Measurements from ENCODE around the gene PGM2L1.

The PGM2L1 gene

DNA sequence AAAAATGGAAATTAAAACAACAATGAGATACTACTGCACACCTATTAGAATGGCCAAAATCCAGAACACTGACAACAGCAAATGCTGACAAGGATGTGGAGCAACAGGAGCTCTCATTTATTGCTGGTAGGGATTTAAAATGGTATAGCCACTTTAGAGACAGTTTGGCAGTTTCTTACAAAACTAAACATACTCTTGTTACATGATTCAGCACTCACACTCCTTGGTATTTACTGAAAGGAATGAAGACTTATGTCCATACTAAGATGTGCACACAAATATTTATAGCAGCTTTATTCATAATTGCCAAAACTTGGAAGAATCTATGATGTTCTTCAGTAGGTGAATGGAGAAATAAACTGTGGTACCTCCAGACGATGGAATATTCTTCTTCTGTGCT lies 40.8 kb downstream of the PGM2L1 start:
- Histone ChIP-seq H3K4me3 (ENCODE audit: low read length, poor library complexity, severe bottlenecking) (no peak overlapping the region), H3K4me1 (ENCODE audit: insufficient read depth, low read length, poor library complexity, severe bottlenecking) (no peaks in the 10 kb centered on the region), H3K4me2 (ENCODE audit: low read depth, low read length, poor library complexity, severe bottlenecking) (no peak overlapping the region), H3K9me2 (replicated peaks; ENCODE audit: low read depth, low read length) (no peaks in the 10 kb centered on the region), H3K9ac (ENCODE audit: low read depth, low read length, poor library complexity, severe bottlenecking) (no peak overlapping the region), H2AFZ (ENCODE audit: low read length) (no peak overlapping the region), H4K20me1 (ENCODE audit: insufficient read depth, low read length, poor library complexity, severe bottlenecking) (no peaks in the 10 kb centered on the region), H3K9me3 (ENCODE audit: insufficient read depth, low read depth, low read length) (no peaks in the 10 kb centered on the region; the same call in 1 of the 2 replicates), H3K36me3 (ENCODE audit: insufficient read depth, low read length) (peaks cover 28% of the 10 kb centered on the region; the same call in 1 of the 2 replicates), H3K79me2 (ENCODE audit: insufficient read depth, low read length) (no peaks in the 10 kb centered on the region), H3K27me3 (ENCODE audit: insufficient read depth, low read length, poor library complexity, severe bottlenecking) (no peaks in the 10 kb centered on the region), H3F3A (ENCODE audit: low read depth) (no peaks in the 10 kb centered on the region)
- TF ChIP-seq, protein P1, sequence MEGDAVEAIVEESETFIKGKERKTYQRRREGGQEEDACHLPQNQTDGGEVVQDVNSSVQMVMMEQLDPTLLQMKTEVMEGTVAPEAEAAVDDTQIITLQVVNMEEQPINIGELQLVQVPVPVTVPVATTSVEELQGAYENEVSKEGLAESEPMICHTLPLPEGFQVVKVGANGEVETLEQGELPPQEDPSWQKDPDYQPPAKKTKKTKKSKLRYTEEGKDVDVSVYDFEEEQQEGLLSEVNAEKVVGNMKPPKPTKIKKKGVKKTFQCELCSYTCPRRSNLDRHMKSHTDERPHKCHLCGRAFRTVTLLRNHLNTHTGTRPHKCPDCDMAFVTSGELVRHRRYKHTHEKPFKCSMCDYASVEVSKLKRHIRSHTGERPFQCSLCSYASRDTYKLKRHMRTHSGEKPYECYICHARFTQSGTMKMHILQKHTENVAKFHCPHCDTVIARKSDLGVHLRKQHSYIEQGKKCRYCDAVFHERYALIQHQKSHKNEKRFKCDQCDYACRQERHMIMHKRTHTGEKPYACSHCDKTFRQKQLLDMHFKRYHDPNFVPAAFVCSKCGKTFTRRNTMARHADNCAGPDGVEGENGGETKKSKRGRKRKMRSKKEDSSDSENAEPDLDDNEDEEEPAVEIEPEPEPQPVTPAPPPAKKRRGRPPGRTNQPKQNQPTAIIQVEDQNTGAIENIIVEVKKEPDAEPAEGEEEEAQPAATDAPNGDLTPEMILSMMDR (conservative IDR thresholded peaks at IDR 0.05; ENCODE audit: low read length) = no peak
- TF ChIP-seq EZH2phosphoT487 (IDR thresholded peaks at IDR 0.05; ENCODE audit: borderline replicate concordance) = no peak

DNA sequence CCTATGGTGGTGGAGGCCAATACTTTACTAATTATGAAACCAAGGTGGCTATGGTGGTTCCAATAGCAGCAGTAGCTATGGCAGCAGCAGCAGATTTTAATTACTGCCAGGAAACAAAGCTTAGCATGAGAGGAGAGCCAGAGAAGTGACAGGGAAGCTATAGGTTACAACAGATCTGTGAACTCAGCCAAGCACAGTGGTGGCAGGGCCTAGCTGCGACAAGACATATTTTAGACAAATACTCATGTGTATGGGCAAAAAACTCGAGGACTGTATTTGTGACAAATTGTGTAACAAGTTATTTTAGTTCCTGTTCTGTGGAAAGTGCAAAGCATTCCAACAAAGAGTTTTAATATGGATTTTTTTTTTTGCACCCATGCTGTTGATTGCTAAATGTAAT lies 42.6 kb downstream of the PGM2L1 start:
- H3K9ac ChIP-seq (ENCODE audit: low read depth, low read length, poor library complexity, severe bottlenecking) = no peak overlapping the region
- H3K79me2 ChIP-seq (ENCODE audit: insufficient read depth, low read length) = no peaks in the 10 kb centered on the region
- no peaks in the 10 kb centered on the region for H3K27me3 ChIP-seq (ENCODE audit: insufficient read depth, low read length, poor library complexity, severe bottlenecking)
- no peaks in the 10 kb centered on the region; the same call in 1 of the 2 replicates for H3K9me3 ChIP-seq (ENCODE audit: insufficient read depth, low read depth, low read length)
- no peaks in the 10 kb centered on the region for H4K20me1 ChIP-seq (ENCODE audit: insufficient read depth, low read length, poor library complexity, severe bottlenecking)
- TF ChIP-seq, protein P1 (conservative IDR thresholded peaks at IDR 0.05; ENCODE audit: low read length) = no peak
- no peak for TF ChIP-seq EZH2phosphoT487 (IDR thresholded peaks at IDR 0.05; ENCODE audit: borderline replicate concordance)
- no peak overlapping the region for H3K4me3 ChIP-seq (ENCODE audit: low read length, poor library complexity, severe bottlenecking)
- no peaks in the 10 kb centered on the region for H3K9me2 ChIP-seq (replicated peaks; ENCODE audit: low read depth, low read length)
- H2AFZ ChIP-seq (ENCODE audit: low read length) = no peak overlapping the region
- H3K4me1 ChIP-seq (ENCODE audit: insufficient read depth, low read length, poor library complexity, severe bottlenecking) = no peaks in the 10 kb centered on the region
- no peaks in the 10 kb centered on the region for H3F3A ChIP-seq (ENCODE audit: low read depth)
- H3K4me2 ChIP-seq (ENCODE audit: low read depth, low read length, poor library complexity, severe bottlenecking) = no peak overlapping the region
- peaks cover 33% of the 10 kb centered on the region for H3K36me3 ChIP-seq (ENCODE audit: insufficient read depth, low read length)

DNA sequence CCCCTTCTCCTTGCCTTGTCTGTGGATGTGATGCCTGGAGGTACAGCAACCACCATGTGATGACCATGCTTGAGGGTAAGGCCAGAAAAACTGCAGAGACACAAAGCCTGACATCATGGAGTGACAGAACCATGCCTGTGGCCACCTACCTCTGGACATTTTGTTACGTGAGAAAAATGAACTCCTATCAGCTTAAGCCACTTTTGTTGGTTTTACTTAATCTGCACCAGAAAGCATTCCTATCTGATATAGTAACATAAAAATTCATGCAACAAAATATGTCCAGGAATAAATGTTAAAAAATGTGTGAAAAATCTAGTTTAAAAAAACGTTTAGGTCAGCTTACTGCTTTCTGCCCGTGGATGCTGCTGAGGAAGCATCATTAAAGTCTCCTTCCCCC lies 44.2 kb downstream of the PGM2L1 start:
- Histone ChIP-seq H3K9me3 (ENCODE audit: insufficient read depth, low read depth, low read length) (no peaks in the 10 kb centered on the region), H3F3A (ENCODE audit: low read depth) (no peaks in the 10 kb centered on the region), H3K9me2 (replicated peaks; ENCODE audit: low read depth, low read length) (no peaks in the 10 kb centered on the region), H3K9ac (ENCODE audit: low read depth, low read length, poor library complexity, severe bottlenecking) (no peak overlapping the region), H3K4me3 (ENCODE audit: low read length, poor library complexity, severe bottlenecking) (no peak overlapping the region), H4K20me1 (ENCODE audit: insufficient read depth, low read length, poor library complexity, severe bottlenecking) (no peaks in the 10 kb centered on the region), H3K4me1 (ENCODE audit: insufficient read depth, low read length, poor library complexity, severe bottlenecking) (no peaks in the 10 kb centered on the region), H2AFZ (ENCODE audit: low read length) (no peak overlapping the region), H3K36me3 (ENCODE audit: insufficient read depth, low read length) (peaks cover 25% of the 10 kb centered on the region), H3K4me2 (ENCODE audit: low read depth, low read length, poor library complexity, severe bottlenecking) (no peak overlapping the region), H3K79me2 (ENCODE audit: insufficient read depth, low read length) (no peaks in the 10 kb centered on the region), H3K27me3 (ENCODE audit: insufficient read depth, low read length, poor library complexity, severe bottlenecking) (no peaks in the 10 kb centered on the region)
- TF ChIP-seq, protein P1 (conservative IDR thresholded peaks at IDR 0.05; ENCODE audit: low read length) = no peak
- no peak for TF ChIP-seq EZH2phosphoT487 (IDR thresholded peaks at IDR 0.05; ENCODE audit: borderline replicate concordance)
